ENCODE measurements around the gene CPT1B.
"Not testable (repeated sequence)": the region's sequence is repeated elsewhere in the genome, so short reads cannot be mapped to it uniquely, and the experiment has no call there.

CPT1B gene

GRCh38 chr22:50609599-50609998 is 31.4 kb upstream of the CPT1B start:
- no peak for DNase-seq (ENCODE audit: low spot score)

GRCh38 chr22:50608996-50609395 is 30.8 kb upstream of the CPT1B start:
- no peak for DNase-seq (ENCODE audit: low spot score)

GRCh38 chr22:50608058-50608840 is 30.0 kb upstream of the CPT1B start:
- DNase-seq (ENCODE audit: low spot score), result not testable (repeated sequence)

- no peak for DNase-seq (ENCODE audit: low spot score)
Measured at GRCh38 chr22:50607659-50608020, 29.4 kb upstream of the CPT1B start.

- DNase-seq (ENCODE audit: low spot score), result no peak
Measured at GRCh38 chr22:50606946-50607658, 28.9 kb upstream of the CPT1B start.

GRCh38 chr22:50606165-50606945 is 28.1 kb upstream of the CPT1B start:
- DNase-seq (ENCODE audit: low spot score), result no peak

GRCh38 chr22:50605613-50606074 is 27.4 kb upstream of the CPT1B start:
- DNase-seq (ENCODE audit: low spot score), result no peak

- DNase-seq (ENCODE audit: low spot score), result no peak
Measured at GRCh38 chr22:50605002-50605612, 26.9 kb upstream of the CPT1B start.

GRCh38 chr22:50604256-50605001 is 26.2 kb upstream of the CPT1B start:
- DNase-seq (ENCODE audit: low spot score), result no peak

GRCh38 chr22:50603511-50604255 is 25.5 kb upstream of the CPT1B start:
- no peak for DNase-seq (ENCODE audit: low spot score)

- no peak for DNase-seq (ENCODE audit: low spot score)
Measured at GRCh38 chr22:50602338-50602700, 24.1 kb upstream of the CPT1B start.

GRCh38 chr22:50601669-50602337 is 23.6 kb upstream of the CPT1B start:
- no peak for DNase-seq (ENCODE audit: low spot score)

GRCh38 chr22:50600967-50601668 is 22.9 kb upstream of the CPT1B start:
- no peak for DNase-seq (ENCODE audit: low spot score)

GRCh38 chr22:50600538-50600937 is 22.3 kb upstream of the CPT1B start, which contains the start of gene MAPK8IP2:
TSS of gene MAPK8IP2 (plus strand) at chr22:50600793. CDS start at chr22:50600819, 26 bp downstream.
- no peak for DNase-seq (ENCODE audit: low spot score)

GRCh38 chr22:50599816-50600455 is 21.7 kb upstream of the CPT1B start:
- no peak for DNase-seq (ENCODE audit: low spot score)

- DNase-seq (ENCODE audit: low spot score), result no peak
Measured at GRCh38 chr22:50597097-50597496, 18.9 kb upstream of the CPT1B start.

- no peak for DNase-seq (ENCODE audit: low spot score)
Measured at GRCh38 chr22:50595189-50595588, 17.0 kb upstream of the CPT1B start.

- DNase-seq (ENCODE audit: low spot score), result no peak
Measured at GRCh38 chr22:50587407-50587806, 9.2 kb upstream of the CPT1B start.

- no peak for DNase-seq (ENCODE audit: low spot score)
Measured at GRCh38 chr22:50586416-50586815, 8.2 kb upstream of the CPT1B start.

Data from Ammon's horn (tissue), 1 donor.